ENCODE measurements around the gene ARGLU1. TPM values are rescaled to one million over a fixed set of nuclear protein-coding genes. Genes with fewer than 3 reads are reported as not detected.

Gene ARGLU1
- polyA plus RNA-seq, 1 experiment: 25.6 TPM

GRCh38 chr13:106503272-106503671, 64.7 kb downstream of the ARGLU1 start:
- no peak for DNase-seq (ENCODE audit: low read depth)
- H3K36me3 ChIP-seq (ENCODE audit: control insufficient read depth, insufficient read depth, low read length): no peaks in the 10 kb centered on the region; the same call in 1 of the 2 replicates
- ChIA-PET CTCF (no interaction called here), POLR2A (no interaction called here)
- H3K27me3 ChIP-seq (ENCODE audit: control insufficient read depth, insufficient read depth, low read length): no peaks in the 10 kb centered on the region
- TF ChIP-seq CTCF (IDR thresholded peaks at IDR 0.05; ENCODE audit: insufficient read depth, low read depth, low read length): no peak
- H3K4me3 ChIP-seq (ENCODE audit: low read depth, low read length): no peak overlapping the region

GRCh38 chr13:106500445-106500844, 67.5 kb downstream of the ARGLU1 start:
- DNase-seq (ENCODE audit: low read depth): no peak
- Histone ChIP-seq H3K4me3 (ENCODE audit: low read depth, low read length) (no peak overlapping the region), H3K27me3 (ENCODE audit: control insufficient read depth, insufficient read depth, low read length) (no peaks in the 10 kb centered on the region), H3K36me3 (ENCODE audit: control insufficient read depth, insufficient read depth, low read length) (no peaks in the 10 kb centered on the region; the same call in 1 of the 2 replicates)
- no peak for TF ChIP-seq CTCF (IDR thresholded peaks at IDR 0.05; ENCODE audit: insufficient read depth, low read depth, low read length)
- CTCF ChIA-PET: interaction anchor here (1.8 kb wide), 1 partner anchor 11 kb away, joined by 4 read pairs; no protein-coding TSS in a partner anchor
- POLR2A ChIA-PET: no interaction called here

GRCh38 chr13:106499896-106500295, 68.0 kb downstream of the ARGLU1 start:
- POLR2A ChIA-PET: no interaction called here
- no peak overlapping the region for H3K4me3 ChIP-seq (ENCODE audit: low read depth, low read length)
- H3K27me3 ChIP-seq (ENCODE audit: control insufficient read depth, insufficient read depth, low read length): no peaks in the 10 kb centered on the region
- no peak for DNase-seq (ENCODE audit: low read depth)
- no peaks in the 10 kb centered on the region; the same call in 1 of the 2 replicates for H3K36me3 ChIP-seq (ENCODE audit: control insufficient read depth, insufficient read depth, low read length)
- TF ChIP-seq CTCF (IDR thresholded peaks at IDR 0.05; ENCODE audit: insufficient read depth, low read depth, low read length): no peak
- CTCF ChIA-PET: interaction anchor here (1.2 to 1.8 kb wide), 3 partner anchors 8 to 20 kb away, joined by 3 to 4 read pairs (median 3); no protein-coding TSS in a partner anchor

GRCh38 chr13:106499113-106499512, 68.8 kb downstream of the ARGLU1 start:
- no peak overlapping the region for H3K4me3 ChIP-seq (ENCODE audit: low read depth, low read length)
- H3K27me3 ChIP-seq (ENCODE audit: control insufficient read depth, insufficient read depth, low read length): no peaks in the 10 kb centered on the region
- ChIA-PET POLR2A (interaction anchor here (0.7 kb wide), 1 partner anchor 14 kb away, joined by 6 read pairs; no protein-coding TSS in a partner anchor), CTCF (interaction anchor here (0.6 to 1.8 kb wide), 4 partner anchors 8 to 105 kb away, joined by 3 to 4 read pairs (median 3); no protein-coding TSS in a partner anchor)
- H3K36me3 ChIP-seq (ENCODE audit: control insufficient read depth, insufficient read depth, low read length): no peaks in the 10 kb centered on the region; the same call in 1 of the 2 replicates
- no peak for DNase-seq (ENCODE audit: low read depth)
- no peak for TF ChIP-seq CTCF (IDR thresholded peaks at IDR 0.05; ENCODE audit: insufficient read depth, low read depth, low read length)

- H3K36me3 ChIP-seq (ENCODE audit: control insufficient read depth, insufficient read depth, low read length): no peaks in the 10 kb centered on the region; the same call in 1 of the 2 replicates
- ChIA-PET CTCF (interaction anchor here (1.2 to 1.8 kb wide), 3 partner anchors 9 to 14 kb away, joined by 3 to 5 read pairs (median 4); no protein-coding TSS in a partner anchor), POLR2A (interaction anchor here (0.7 kb wide), 1 partner anchor 14 kb away, joined by 6 read pairs; no protein-coding TSS in a partner anchor)
- no peak for TF ChIP-seq CTCF (IDR thresholded peaks at IDR 0.05; ENCODE audit: insufficient read depth, low read depth, low read length)
- no peaks in the 10 kb centered on the region for H3K27me3 ChIP-seq (ENCODE audit: control insufficient read depth, insufficient read depth, low read length)
- H3K4me3 ChIP-seq (ENCODE audit: low read depth, low read length): no peak overlapping the region
- DNase-seq (ENCODE audit: low read depth): no peak
Observed at GRCh38 chr13:106498571-106498970, 69.4 kb downstream of the ARGLU1 start.
